Measurements from ENCODE around the gene SCUBE3.

Gene SCUBE3

GRCh38 chr6:35178932-35179832 is 34.6 kb upstream of the SCUBE3 start:
- TF ChIP-seq TEAD4 (IDR thresholded peaks at IDR 0.05) (no peak), CREB1 (IDR thresholded peaks at IDR 0.05; ENCODE audit: low read depth) (no peak), EP300 (IDR thresholded peaks at IDR 0.05; ENCODE audit: borderline replicate concordance) (no peak), ZBTB7A (IDR thresholded peaks at IDR 0.05; ENCODE audit: low read depth) (no peak), TAF1 (IDR thresholded peaks at IDR 0.05; ENCODE audit: low read depth) (no peak), EGR1 (IDR thresholded peaks at IDR 0.05) (no peak), USF1 (IDR thresholded peaks at IDR 0.05) (no peak)

GRCh38 chr6:35179901-35180535 is 33.7 kb upstream of the SCUBE3 start:
- TF ChIP-seq TAF1 (IDR thresholded peaks at IDR 0.05; ENCODE audit: low read depth) (no peak), YY1 (IDR thresholded peaks at IDR 0.05; ENCODE audit: low read depth) (no peak), EGR1 (IDR thresholded peaks at IDR 0.05) (no peak), FOXM1 (IDR thresholded peaks at IDR 0.05; ENCODE audit: borderline replicate concordance, low read depth) (no peak), EP300 (IDR thresholded peaks at IDR 0.05; ENCODE audit: borderline replicate concordance) (no peak), NFIC (IDR thresholded peaks at IDR 0.05) (no peak), CREB1 (IDR thresholded peaks at IDR 0.05; ENCODE audit: low read depth) (no peak), TCF12 (IDR thresholded peaks at IDR 0.05; ENCODE audit: low read depth) (no peak), MAX (IDR thresholded peaks at IDR 0.05) (no peak), REST (IDR thresholded peaks at IDR 0.05; ENCODE audit: low read depth) (no peak)

- TF ChIP-seq TCF12 (IDR thresholded peaks at IDR 0.05; ENCODE audit: low read depth) (no peak), NFIC (IDR thresholded peaks at IDR 0.05) (peak; percentile 54), EP300 (IDR thresholded peaks at IDR 0.05; ENCODE audit: borderline replicate concordance) (0 out of 2 replicates have a peak, but pooled peaks have one; percentile 4)
These were observed 32.3 kb upstream of the SCUBE3 start for GRCh38 chr6:35181308-35181932.

- TF ChIP-seq RAD21 (IDR thresholded peaks at IDR 0.05; ENCODE audit: low read depth) (no peak), YY1 (IDR thresholded peaks at IDR 0.05; ENCODE audit: low read depth) (no peak), REST (IDR thresholded peaks at IDR 0.05; ENCODE audit: low read depth) (no peak), FOXM1 (IDR thresholded peaks at IDR 0.05; ENCODE audit: borderline replicate concordance, low read depth) (no peak), MAX (IDR thresholded peaks at IDR 0.05) (peak; percentile 57; the same call in 1 of the 2 replicates), CEBPB (IDR thresholded peaks at IDR 0.05) (no peak), TAF1 (IDR thresholded peaks at IDR 0.05; ENCODE audit: low read depth) (no peak), EP300 (IDR thresholded peaks at IDR 0.05; ENCODE audit: borderline replicate concordance) (peak; percentile 37; the same call in 1 of the 2 replicates), CREB1 (IDR thresholded peaks at IDR 0.05; ENCODE audit: low read depth) (no peak), NFIC (IDR thresholded peaks at IDR 0.05) (peak; percentile 99), ZBTB7A (IDR thresholded peaks at IDR 0.05; ENCODE audit: low read depth) (0 out of 2 replicates have a peak, but pooled peaks have one; percentile 29), EGR1 (IDR thresholded peaks at IDR 0.05) (0 out of 2 replicates have a peak, but pooled peaks have one; percentile 21), USF1 (IDR thresholded peaks at IDR 0.05) (no peak), TCF12 (IDR thresholded peaks at IDR 0.05; ENCODE audit: low read depth) (peak; percentile 67), TEAD4 (IDR thresholded peaks at IDR 0.05) (peak; percentile 85)
These were observed 31.7 kb upstream of the SCUBE3 start for GRCh38 chr6:35181933-35182612.

- TF ChIP-seq TCF12 (IDR thresholded peaks at IDR 0.05; ENCODE audit: low read depth) (no peak), EP300 (IDR thresholded peaks at IDR 0.05; ENCODE audit: borderline replicate concordance) (no peak), RAD21 (IDR thresholded peaks at IDR 0.05; ENCODE audit: low read depth) (no peak), MAX (IDR thresholded peaks at IDR 0.05) (no peak), REST (IDR thresholded peaks at IDR 0.05; ENCODE audit: low read depth) (no peak), ZBTB7A (IDR thresholded peaks at IDR 0.05; ENCODE audit: low read depth) (no peak), TAF1 (IDR thresholded peaks at IDR 0.05; ENCODE audit: low read depth) (no peak), NFIC (IDR thresholded peaks at IDR 0.05) (no peak), USF1 (IDR thresholded peaks at IDR 0.05) (no peak), FOXM1 (IDR thresholded peaks at IDR 0.05; ENCODE audit: borderline replicate concordance, low read depth) (no peak), CEBPB (IDR thresholded peaks at IDR 0.05) (no peak)
These were observed 30.5 kb upstream of the SCUBE3 start for GRCh38 chr6:35183281-35183680.
